HK-2 (cell line): ENCODE results near the gene PRPF31.
A peak's percentile ranks its signal among the peaks of the same experiment; 100 is the strongest.

Experiments
- DNase-seq: peaks from one replicate; pipeline ENCODE4 v3.0.0-alpha.2; 2018; ENCODE audit not compliant: unreplicated experiment

Gene PRPF31

GRCh38 chr19:54107876-54108490, 7.6 kb upstream of the PRPF31 start:
- DNase-seq = no peak

GRCh38 chr19:54108496-54108895, 7.1 kb upstream of the PRPF31 start:
- no peak for DNase-seq

DNA sequence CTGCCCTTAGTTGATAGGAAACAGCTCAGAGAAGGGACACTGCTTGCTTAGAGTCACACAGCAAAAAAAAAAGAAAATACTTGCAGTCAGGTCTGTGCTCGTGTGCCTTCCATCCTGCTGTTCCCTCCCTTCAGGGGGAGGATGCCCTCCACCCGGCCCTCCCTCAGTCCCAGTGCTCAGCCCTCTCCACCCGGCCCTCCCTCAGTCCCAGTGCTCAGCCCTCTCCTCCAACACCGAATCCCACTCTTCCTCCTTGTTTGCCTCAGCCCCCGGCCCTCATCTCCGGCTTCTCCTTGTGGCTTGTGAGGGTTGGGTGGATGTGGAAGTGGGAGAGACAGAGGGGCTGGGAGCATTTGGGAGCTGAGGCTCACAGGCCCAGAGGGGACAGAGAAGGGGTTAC, 5.9 kb upstream of the PRPF31 start:
- DNase-seq = no peak

DNA sequence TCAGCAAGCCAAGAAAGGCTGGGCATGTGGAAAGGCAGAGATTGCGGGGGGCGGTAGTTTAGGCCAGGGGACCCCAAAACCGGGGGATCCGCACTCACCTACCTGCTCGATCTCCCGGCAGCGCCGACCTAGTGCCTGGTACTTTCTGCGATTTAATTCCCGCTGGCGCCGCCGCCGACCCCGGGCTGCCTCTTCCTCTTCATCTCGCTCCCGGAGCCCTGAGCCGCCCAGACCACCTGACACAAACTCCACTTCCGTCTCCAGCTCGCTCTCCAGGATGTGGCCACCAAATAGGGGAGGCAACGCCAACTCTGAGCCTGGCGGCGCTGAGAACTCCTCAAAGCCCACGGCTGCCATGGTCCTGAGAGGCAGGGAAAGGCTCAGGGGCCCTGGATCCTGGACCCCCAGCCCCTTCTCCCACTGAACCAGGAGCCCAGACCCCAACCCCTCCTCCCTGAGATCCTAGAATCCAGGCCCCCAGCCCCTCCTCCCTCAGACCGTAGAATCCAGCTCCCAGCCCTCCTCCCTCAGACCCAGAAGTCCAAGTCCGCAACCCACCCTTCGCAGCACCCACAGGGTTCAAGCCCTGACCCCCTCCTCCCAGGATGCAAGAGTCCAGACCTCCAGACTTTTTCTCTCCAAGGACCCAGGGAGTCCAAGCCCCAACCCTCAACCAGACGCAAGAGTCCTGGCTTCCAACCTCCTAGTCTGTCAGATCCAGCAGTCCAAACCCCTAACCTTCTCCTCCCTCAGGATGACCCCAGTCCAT, 1.0 kb upstream of the PRPF31 start:
- no peak for DNase-seq

DNA sequence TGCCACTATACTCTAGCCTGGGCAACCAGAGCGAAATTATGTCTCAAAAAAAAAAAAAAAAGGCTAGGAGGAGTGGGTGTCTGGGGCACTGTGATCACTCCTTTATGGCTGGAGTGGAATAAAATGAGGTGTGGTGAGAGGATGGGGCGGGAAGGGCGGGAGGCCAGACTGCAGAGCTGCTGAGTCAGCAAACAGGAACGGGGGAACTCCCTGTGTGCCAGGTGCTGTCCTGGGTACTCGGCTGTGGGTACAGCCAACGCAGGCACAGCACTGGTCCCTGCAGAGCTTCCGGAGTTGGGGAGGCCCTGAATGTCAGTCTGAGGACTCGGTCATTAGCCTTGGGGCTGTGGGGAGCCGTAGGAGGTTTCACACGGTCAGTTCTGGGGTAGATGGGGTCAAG, 5.7 kb downstream of the PRPF31 start:
- no peak for DNase-seq

DNA sequence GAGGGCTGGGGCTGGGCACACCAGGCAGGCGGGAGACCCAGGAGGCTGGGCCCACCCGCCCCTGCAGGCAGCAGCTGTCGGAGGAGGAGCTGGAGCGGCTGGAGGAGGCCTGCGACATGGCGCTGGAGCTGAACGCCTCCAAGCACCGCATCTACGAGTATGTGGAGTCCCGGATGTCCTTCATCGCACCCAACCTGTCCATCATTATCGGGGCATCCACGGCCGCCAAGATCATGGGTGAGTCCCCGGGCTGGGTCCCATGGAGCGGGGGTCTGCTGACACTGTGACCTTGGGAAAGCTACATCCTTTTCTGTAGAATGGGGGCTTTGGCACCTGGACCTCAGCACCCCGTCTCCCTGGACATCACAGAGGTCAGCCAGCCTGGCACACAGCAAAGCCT, 8.1 kb downstream of the PRPF31 start:
- no peak for DNase-seq

- DNase-seq = no peak
Measured at GRCh38 chr19:54124393-54124792, 8.8 kb downstream of the PRPF31 start.

DNA sequence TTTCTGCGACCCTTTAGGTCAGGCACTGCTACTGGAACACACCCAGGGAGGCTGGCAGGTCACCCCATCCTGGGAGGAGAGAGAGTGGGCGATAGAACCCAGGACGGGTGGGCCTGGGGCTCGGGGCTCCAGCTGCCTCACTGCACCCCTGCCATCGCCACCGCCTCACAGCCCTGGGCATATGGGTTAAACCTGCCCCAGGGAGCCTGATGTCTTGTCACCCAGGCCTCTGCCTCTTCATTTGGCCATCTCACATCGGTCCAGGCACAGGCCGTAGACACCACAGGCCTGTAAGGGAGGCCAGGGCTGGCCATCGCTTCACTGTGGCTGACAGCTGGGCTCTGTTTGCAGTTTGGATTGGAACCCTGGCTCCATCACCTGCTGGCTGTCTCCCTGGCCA, 10.2 kb downstream of the PRPF31 start:
- no peak for DNase-seq

GRCh38 chr19:54127688-54128440, 12.3 kb downstream of the PRPF31 start:
- DNase-seq = no peak

DNA sequence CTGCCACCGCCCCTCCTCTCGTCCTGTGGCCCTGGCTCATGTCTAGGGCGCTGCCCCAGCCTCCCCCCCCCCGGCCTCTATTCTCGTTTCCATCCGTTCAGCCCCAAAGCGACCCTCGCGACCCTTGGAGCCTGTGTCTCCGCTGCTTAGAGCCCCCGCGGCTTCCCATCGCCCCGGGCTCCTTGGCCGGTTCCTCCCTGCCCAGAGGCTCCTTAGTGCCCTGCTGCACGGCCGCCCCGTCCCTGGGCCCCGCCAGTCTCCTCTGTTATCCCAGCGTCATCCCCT, 12.8 kb downstream of the PRPF31 start:
- DNase-seq = no peak

- DNase-seq = no peak
Measured at GRCh38 chr19:54128796-54129616, 13.5 kb downstream of the PRPF31 start.

GRCh38 chr19:54129617-54129996, 14.1 kb downstream of the PRPF31 start:
- DNase-seq = no peak

GRCh38 chr19:54133312-54133956, 17.9 kb downstream of the PRPF31 start:
- no peak for DNase-seq

GRCh38 chr19:54133957-54134590, 18.5 kb downstream of the PRPF31 start:
- no peak for DNase-seq

DNA sequence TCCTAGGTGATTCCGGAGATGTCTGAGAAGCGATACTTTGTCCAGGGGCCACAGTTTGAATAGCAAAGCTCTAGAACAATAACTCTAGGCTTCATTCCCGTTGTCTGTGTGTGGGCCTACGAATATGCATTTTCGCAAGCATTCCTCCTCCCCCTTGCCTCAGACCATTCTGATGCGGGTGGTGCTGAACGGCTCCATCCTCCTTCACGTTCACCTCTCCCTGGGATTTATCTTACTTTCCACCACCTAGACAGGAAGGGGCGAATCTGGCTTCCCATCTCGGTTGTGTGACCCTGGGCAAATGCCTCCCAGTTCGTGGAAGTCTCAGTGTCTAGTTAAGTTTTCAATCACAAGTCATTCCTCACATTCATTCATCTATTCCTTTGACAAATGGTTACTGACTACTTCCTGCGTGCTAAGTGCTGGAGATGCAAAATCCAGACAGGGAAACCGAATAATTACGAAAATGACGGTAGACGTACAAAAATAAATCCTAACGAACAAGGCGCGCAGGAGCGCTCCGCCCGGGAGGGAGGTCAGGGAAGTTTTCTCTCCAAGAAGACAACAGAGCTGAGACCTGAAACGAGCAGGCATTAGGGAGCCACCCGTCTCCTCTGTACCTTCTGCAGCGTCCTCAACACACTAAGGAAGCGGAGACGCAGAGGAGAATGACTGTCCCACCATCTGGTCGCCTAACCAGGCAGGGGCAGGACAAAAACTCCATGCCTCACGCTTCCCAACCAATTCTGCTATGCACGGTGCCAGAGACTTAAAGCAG, 20.7 kb downstream of the PRPF31 start:
- DNase-seq = no peak

DNA sequence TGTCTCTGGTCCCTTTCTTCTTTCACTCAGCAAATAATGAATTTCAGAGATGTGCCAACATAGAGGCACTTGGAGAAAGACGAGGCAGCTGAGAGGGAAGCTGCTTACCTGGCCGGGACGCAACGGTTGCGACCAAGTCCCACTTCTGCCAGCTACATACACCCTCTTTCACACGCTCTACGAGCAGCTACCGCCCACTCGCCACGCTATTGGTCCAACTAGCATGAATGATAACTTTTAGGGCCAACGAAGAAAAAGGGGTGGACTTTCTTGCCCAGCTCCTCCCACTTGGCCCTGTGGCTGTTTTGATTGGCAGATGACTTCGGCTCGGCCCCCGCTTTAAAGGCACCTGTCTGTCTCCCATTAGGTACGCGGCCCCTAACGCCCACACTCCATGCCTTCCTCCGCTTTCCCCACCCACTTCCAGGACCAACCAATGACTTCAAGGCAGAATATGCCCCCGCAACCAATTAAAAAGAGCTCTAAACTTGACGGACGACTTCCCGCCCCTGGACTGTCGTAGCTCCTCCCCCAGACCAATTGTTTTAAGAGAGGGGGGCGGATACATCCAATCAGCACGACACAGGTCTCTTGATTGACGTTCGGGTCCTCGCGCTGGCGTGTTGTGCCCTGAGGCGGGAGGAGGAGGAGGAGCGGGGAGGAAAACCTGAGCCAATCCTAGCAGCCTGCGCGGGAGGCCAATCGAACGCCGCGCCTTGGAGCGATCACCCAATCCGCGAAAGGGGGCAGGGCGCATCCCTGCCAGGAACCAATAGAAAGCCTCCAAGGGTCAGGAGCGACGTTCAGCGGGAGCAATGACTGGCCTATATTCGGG, 21.5 kb downstream of the PRPF31 start:
- peak; percentile 100 for DNase-seq

- no peak for DNase-seq
Measured at GRCh38 chr19:54137699-54138488, 22.3 kb downstream of the PRPF31 start, which contains the start of gene CNOT3. Gene CNOT3, plus strand, starts transcription at chr19:54137762. Its CDS starts 5,217 bp downstream, at chr19:54142979.

DNA sequence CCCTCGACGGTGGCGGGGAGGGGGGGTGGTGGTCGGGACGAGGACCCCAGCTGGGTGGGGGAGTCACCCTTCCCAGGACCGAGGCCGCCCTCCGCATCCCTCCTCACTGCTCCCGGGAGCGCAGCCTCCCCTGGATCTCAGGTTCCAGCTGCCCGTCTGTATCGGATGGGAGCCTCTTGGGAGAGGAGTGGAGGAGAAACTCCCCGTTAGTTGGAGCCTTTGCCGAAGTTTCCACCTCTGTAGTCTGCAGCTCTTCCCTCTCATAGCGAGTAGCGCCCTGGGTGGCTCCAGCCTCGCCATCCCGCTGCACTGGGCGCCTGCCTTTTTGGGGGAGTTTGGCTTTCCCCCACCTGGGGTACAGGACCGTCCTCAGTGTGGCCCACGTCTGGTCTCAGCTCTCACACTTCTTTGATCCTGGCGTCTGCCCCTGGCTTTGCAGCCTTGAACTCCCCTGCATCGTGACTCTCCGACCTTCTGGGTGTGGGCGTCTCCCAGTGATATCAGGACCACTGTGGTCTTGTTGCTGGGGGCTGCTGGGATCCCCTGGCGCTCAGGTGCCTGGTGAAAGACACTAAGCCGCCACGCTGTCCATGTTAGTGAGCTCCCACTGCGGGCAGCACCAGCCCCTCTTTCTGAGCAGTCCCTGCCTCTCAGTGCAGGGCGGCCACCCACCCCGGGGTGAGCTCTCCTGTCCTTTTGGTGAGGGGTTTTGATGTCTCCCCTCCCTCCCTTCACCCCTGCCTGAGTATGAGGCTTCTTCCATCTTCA, 23.1 kb downstream of the PRPF31 start:
- DNase-seq = no peak
